Left ventricle myocardium inferior (tissue), 1 donor: Measurements from ENCODE around the gene IL21. TPM values are rescaled to one million over a fixed set of nuclear protein-coding genes. Genes with fewer than 3 reads are reported as not detected.

Source experiments
- DNase-seq: peaks from one replicate; pipeline ENCODE4 v3.0.0-alpha.2; 2020
- H3K27ac ChIP-seq: fragments of 200-600 bp; replicated peaks from 2 replicates; pipeline ENCODE4 v1.8.0; 2021
- H3K27me3 ChIP-seq: fragments of 200-600 bp; 2 replicates; pipeline ENCODE4 v1.8.0; 2021; ENCODE audit warnings: low read depth
- H3K36me3 ChIP-seq: fragments of 200-600 bp; 2 replicates; pipeline ENCODE4 v1.8.0; 2021
- H3K4me1 ChIP-seq: fragments of 200-600 bp; 2 replicates; pipeline ENCODE4 v1.8.0; 2021
- H3K4me3 ChIP-seq: fragments of 200-600 bp; 2 replicates; pipeline ENCODE4 v1.8.0; 2021; ENCODE audit warnings: mild to moderate bottlenecking, moderate library complexity
- H3K9me3 ChIP-seq: fragments of 200-600 bp; replicated peaks from 2 replicates; pipeline ENCODE4 v1.8.0; 2021
- CTCF ChIP-seq: fragments of 200-600 bp; IDR thresholded peaks from 2 replicates; pipeline ENCODE4 v1.8.0; 2021; ENCODE audit warnings: antibody characterized with exemption, mild to moderate bottlenecking, borderline replicate concordance
- intact Hi-C: fragments of 100-400 bp; cut with micrococcal nuclease; formaldehyde crosslinking; loops from one replicate; pipeline ENCODE4 v1.11.0; 2022
- total RNA-seq: library from RNA; stranded (reverse); fragmentation: NEBNext Ultra II Directional; extraction: Animal tissue kit (Norgen Biotek cat#: 25700); gene quantifications from one replicate; pipeline ENCODE4 v1.2.1, GENCODE V29; 2021
- donor health status: DM: no; HTN: yes; CAD: no; lungs with severe emphysema.

Gene IL21
- total RNA-seq, 1 donor from 2014 or later, result not detected

- intact Hi-C loops, result no loop called here
- DNase-seq, result no peak
- Histone ChIP-seq H3K27ac (no peak overlapping the region), H3K36me3 (no peaks in the 10 kb centered on the region), H3K4me1 (no peaks in the 10 kb centered on the region), H3K27me3 (no peaks in the 10 kb centered on the region), H3K4me3 (no peak overlapping the region), H3K9me3 (no peaks in the 10 kb centered on the region)
- no peak for TF ChIP-seq CTCF
These were observed 22.4 kb upstream of the IL21 start for GRCh38 chr4:122643257-122643656.

DNA sequence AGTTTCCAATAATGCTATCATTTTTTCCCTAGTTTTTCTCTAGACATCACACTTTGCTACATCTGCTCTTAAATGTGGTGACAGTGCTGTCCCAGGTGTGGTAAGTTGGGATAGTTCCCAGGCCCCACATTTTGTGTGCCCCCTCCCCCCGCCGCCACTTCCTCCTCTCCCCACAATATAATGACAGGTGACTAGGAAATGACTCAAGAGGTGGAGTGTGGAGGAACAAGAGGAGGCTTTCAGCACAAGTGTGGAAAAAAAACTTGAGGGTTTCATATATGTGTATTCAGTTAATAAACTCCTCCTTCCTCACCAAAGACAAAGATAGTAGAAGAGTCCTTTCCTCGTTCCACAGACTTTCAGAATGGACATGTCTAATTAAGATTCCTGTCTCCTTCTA is 18.3 kb upstream of the IL21 start:
- no peaks in the 10 kb centered on the region for H3K36me3 ChIP-seq
- DNase-seq, result no peak
- H3K9me3 ChIP-seq, result no peaks in the 10 kb centered on the region
- H3K4me1 ChIP-seq, result no peaks in the 10 kb centered on the region
- peaks cover 12% of the 10 kb centered on the region for H3K27me3 ChIP-seq
- no peak overlapping the region for H3K27ac ChIP-seq
- no peak overlapping the region for H3K4me3 ChIP-seq
- intact Hi-C loops, result no loop called here
- no peak for TF ChIP-seq CTCF

DNA sequence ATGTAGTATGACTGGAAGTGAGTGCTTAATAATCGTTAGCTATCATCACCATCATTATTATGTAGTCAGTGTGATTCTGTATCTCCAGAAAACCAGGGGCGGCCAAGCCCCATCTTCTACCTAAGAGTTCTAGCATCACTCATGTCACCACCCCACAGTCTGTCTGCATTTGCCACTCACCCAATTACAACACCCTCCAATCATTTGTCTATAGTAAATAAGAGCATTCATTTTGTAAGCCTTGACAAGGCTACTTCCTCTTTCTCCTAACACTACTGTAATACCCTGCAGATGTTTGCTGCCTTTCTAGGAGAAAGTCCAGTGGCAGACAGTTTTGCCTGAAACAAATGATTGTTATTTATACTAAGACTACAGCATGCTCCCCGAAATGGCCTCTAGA is 15.8 kb upstream of the IL21 start:
- no peaks in the 10 kb centered on the region for H3K4me1 ChIP-seq
- no peak overlapping the region for H3K27ac ChIP-seq
- H3K4me3 ChIP-seq, result no peak overlapping the region
- intact Hi-C loops, result no loop called here
- no peak for DNase-seq
- no peaks in the 10 kb centered on the region for H3K9me3 ChIP-seq
- no peaks in the 10 kb centered on the region for H3K36me3 ChIP-seq
- TF ChIP-seq CTCF, result no peak
- peaks cover 12% of the 10 kb centered on the region for H3K27me3 ChIP-seq

DNA sequence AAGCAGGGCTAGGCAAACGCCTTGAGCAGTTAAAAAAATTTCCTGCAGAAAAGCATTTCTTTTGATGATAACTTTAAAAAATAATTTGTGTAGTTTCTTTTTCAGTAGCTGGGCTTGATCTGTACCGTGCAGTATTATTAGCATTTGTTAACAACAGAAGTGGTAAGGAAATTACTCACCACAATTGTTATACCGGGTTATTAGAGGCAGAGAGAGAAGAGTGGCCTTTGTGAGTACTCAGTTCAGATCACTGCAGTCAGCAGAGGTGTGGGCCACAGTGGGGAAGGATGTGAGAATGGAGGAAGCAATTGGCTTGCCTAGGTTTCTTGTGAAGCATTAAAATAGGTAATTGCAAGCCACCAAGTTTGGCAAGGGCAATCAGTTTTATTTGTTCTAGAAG is 14.3 kb upstream of the IL21 start:
- no peaks in the 10 kb centered on the region for H3K9me3 ChIP-seq
- no peak for TF ChIP-seq CTCF
- intact Hi-C loops, result no loop called here
- no peaks in the 10 kb centered on the region for H3K36me3 ChIP-seq
- no peak overlapping the region for H3K4me3 ChIP-seq
- H3K27ac ChIP-seq, result no peak overlapping the region
- DNase-seq, result no peak
- H3K4me1 ChIP-seq, result no peaks in the 10 kb centered on the region
- peaks cover 12% of the 10 kb centered on the region for H3K27me3 ChIP-seq

DNA sequence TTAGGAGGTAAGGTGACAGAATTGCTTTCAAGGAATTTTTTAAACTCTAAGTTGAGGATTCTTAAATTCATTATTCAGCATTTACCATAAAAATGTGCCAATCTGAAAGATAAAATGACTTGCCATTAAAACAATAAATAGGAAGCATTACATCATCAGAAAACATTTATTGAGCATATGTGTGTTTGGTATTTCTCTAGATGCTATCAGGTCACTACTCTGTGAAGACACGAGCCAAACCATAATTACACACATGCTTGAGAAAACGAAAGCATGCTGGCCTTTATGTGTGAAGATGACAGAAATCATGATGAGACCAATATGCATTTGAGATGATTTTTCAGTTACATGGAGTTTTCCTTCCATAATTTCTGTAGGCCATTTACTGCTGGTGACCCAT is 12.3 kb upstream of the IL21 start:
- Histone ChIP-seq H3K4me3 (no peak overlapping the region), H3K4me1 (no peaks in the 10 kb centered on the region), H3K36me3 (no peaks in the 10 kb centered on the region), H3K27me3 (peaks cover 16% of the 10 kb centered on the region), H3K9me3 (no peaks in the 10 kb centered on the region), H3K27ac (no peak overlapping the region)
- TF ChIP-seq CTCF, result no peak
- intact Hi-C loops, result no loop called here
- DNase-seq, result no peak
